ENCODE results near the gene BFSP1.

BFSP1 gene

GRCh38 chr20:17542993-17543412 lies 11.8 kb upstream of the BFSP1 start:
- no peak overlapping the region for H3K4me3 ChIP-seq (ENCODE audit: control insufficient read depth, low read depth, low read length)
- no peak for TF ChIP-seq CTCF (IDR thresholded peaks at IDR 0.05; ENCODE audit: control insufficient read depth, insufficient read depth, low read depth, low read length, missing control alignments)
- peak; percentile 76 for DNase-seq (ENCODE audit: low read depth)

GRCh38 chr20:17542481-17542880 lies 11.3 kb upstream of the BFSP1 start:
- TF ChIP-seq CTCF (IDR thresholded peaks at IDR 0.05; ENCODE audit: control insufficient read depth, insufficient read depth, low read depth, low read length, missing control alignments), result no peak
- no peak overlapping the region for H3K4me3 ChIP-seq (ENCODE audit: control insufficient read depth, low read depth, low read length)

GRCh38 chr20:17541996-17542395 lies 10.8 kb upstream of the BFSP1 start:
- no peak overlapping the region for H3K4me3 ChIP-seq (ENCODE audit: control insufficient read depth, low read depth, low read length)
- peak; percentile 2 for TF ChIP-seq CTCF (IDR thresholded peaks at IDR 0.05; ENCODE audit: control insufficient read depth, insufficient read depth, low read depth, low read length, missing control alignments)
- DNase-seq (ENCODE audit: low read depth), result no peak

More at GRCh38 chr20:17542481-17542880, 11.3 kb upstream of the BFSP1 start:
- DNase-seq (ENCODE audit: low read depth), result no peak

GRCh38 chr20:17541596-17541995 lies 10.4 kb upstream of the BFSP1 start:
- no peak for DNase-seq (ENCODE audit: low read depth)
- no peak overlapping the region for H3K4me3 ChIP-seq (ENCODE audit: control insufficient read depth, low read depth, low read length)
- no peak for TF ChIP-seq CTCF (IDR thresholded peaks at IDR 0.05; ENCODE audit: control insufficient read depth, insufficient read depth, low read depth, low read length, missing control alignments)

- no peak overlapping the region for H3K4me3 ChIP-seq (ENCODE audit: control insufficient read depth, low read depth, low read length)
- DNase-seq (ENCODE audit: low read depth), result no peak
- TF ChIP-seq CTCF (IDR thresholded peaks at IDR 0.05; ENCODE audit: control insufficient read depth, insufficient read depth, low read depth, low read length, missing control alignments), result no peak
Observed at GRCh38 chr20:17538517-17539170, 7.5 kb upstream of the BFSP1 start.

GRCh38 chr20:17537959-17538358 lies 6.8 kb upstream of the BFSP1 start:
- no peak for TF ChIP-seq CTCF (IDR thresholded peaks at IDR 0.05; ENCODE audit: control insufficient read depth, insufficient read depth, low read depth, low read length, missing control alignments)
- DNase-seq (ENCODE audit: low read depth), result no peak
- no peak overlapping the region for H3K4me3 ChIP-seq (ENCODE audit: control insufficient read depth, low read depth, low read length)

Measured in AG09309 (cell line).